ENCODE results near the gene CCDC88C. TPM values are rescaled to one million over a fixed set of nuclear protein-coding genes. Genes with fewer than 3 reads are reported as not detected.

Gene CCDC88C
- total and polyA plus RNA-seq, 2 donors (not counting 3 experiments of a cell fraction or from before 2014, with no cell fraction given): 11.4 to 52.1 TPM

DNA sequence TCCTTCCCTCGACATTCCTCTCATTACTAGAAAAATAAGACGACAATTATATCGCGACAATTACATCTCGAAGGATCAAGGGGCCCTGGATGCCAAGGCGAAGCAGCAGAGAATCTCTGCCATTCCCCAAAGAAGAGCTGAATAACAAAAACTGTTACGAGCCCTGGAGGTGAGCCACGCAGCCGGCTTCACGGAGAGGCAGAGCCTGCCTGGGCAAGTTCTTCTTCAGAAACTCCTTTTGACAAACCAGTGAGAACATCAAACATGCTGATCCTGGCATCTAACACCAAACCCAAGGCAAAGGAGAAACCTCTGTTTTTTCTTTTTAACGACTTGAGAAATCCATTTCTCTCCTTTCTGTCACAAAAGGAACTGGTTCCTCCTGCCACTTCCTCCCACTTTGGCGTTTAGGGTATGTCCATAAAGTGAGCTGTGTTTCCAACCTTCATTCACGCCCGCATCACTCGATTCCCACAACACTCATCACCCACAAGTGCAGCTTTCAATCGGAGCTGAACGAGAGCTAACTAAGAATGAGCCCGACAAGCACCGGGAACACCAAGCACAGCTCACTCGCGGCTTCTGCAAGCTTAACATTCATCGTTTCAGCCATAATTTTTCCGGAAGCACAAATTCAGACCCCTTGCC is 21.5 kb downstream of the CCDC88C start:
- ChIA-PET POLR2A (no interaction called here), CTCF (interaction anchor here (0.8 kb wide), 1 partner anchor 15 kb away, joined by 4 read pairs; no protein-coding TSS in a partner anchor)
- H3K4me2 ChIP-seq (ENCODE audit: insufficient read depth, low read length): no peak overlapping the region
- peaks cover 16% of the 10 kb centered on the region for H3K79me2 ChIP-seq (ENCODE audit: control insufficient read depth, insufficient read depth, low read length)
- no peaks in the 10 kb centered on the region for H3K9me1 ChIP-seq (replicated peaks; ENCODE audit: control insufficient read depth, extremely low read depth, insufficient read depth, low read length)
- TF ChIP-seq FOS (IDR thresholded peaks at IDR 0.05; ENCODE audit: borderline replicate concordance, insufficient read depth, low read length): no peak
- TF ChIP-seq POLR2A (IDR thresholded peaks at IDR 0.05; ENCODE audit: low read depth, low read length): no peak
- TF ChIP-seq JUN (IDR thresholded peaks at IDR 0.05; ENCODE audit: borderline replicate concordance, insufficient read depth, insufficient read length, low read depth): no peak
- TF ChIP-seq, protein P1, sequence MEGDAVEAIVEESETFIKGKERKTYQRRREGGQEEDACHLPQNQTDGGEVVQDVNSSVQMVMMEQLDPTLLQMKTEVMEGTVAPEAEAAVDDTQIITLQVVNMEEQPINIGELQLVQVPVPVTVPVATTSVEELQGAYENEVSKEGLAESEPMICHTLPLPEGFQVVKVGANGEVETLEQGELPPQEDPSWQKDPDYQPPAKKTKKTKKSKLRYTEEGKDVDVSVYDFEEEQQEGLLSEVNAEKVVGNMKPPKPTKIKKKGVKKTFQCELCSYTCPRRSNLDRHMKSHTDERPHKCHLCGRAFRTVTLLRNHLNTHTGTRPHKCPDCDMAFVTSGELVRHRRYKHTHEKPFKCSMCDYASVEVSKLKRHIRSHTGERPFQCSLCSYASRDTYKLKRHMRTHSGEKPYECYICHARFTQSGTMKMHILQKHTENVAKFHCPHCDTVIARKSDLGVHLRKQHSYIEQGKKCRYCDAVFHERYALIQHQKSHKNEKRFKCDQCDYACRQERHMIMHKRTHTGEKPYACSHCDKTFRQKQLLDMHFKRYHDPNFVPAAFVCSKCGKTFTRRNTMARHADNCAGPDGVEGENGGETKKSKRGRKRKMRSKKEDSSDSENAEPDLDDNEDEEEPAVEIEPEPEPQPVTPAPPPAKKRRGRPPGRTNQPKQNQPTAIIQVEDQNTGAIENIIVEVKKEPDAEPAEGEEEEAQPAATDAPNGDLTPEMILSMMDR (IDR thresholded peaks at IDR 0.05; ENCODE audit: extremely low read depth in 1 of 2, insufficient read depth in 1 of 2, low read depth in 1 of 2, low read length in 2 of 2): no peak
- TF ChIP-seq, protein P2, sequence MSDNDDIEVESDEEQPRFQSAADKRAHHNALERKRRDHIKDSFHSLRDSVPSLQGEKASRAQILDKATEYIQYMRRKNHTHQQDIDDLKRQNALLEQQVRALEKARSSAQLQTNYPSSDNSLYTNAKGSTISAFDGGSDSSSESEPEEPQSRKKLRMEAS (IDR thresholded peaks at IDR 0.05; ENCODE audit: insufficient read depth, insufficient read length): no peak
- no peak for TF ChIP-seq POLR2AphosphoS5 (IDR thresholded peaks at IDR 0.05; ENCODE audit: insufficient read depth, low read depth, low read length)
- TF ChIP-seq GATA2 (IDR thresholded peaks at IDR 0.05; ENCODE audit: insufficient read depth, insufficient read length, low read depth, low read length): no peak
- TF ChIP-seq EZH2 (IDR thresholded peaks at IDR 0.05; ENCODE audit: borderline replicate concordance, low read depth, low read length, severe bottlenecking): no peak
- TF ChIP-seq MYC (IDR thresholded peaks at IDR 0.05; ENCODE audit: low read depth, low read length): no peak
- no peak overlapping the region for H3K27ac ChIP-seq (ENCODE audit: insufficient read depth, low read depth, low read length)
- H3K9ac ChIP-seq (replicated peaks; ENCODE audit: extremely low read depth, insufficient read depth, low read length): no peak overlapping the region
- H3K27me3 ChIP-seq (ENCODE audit: control insufficient read depth in 2 of 2, insufficient read depth in 2 of 2, low read length in 2 of 2): no peaks in the 10 kb centered on the region
- intact Hi-C loops (cut with micrococcal nuclease) (no loop called here), dilution Hi-C loops (cut with MboI; ENCODE audit: extremely low pct_ligation_motif_present, low sequenced_read_pairs) (no loop called here)
- FAIRE-seq (peak; percentile 12), DNase-seq (ENCODE audit: low read depth, low spot score) (no peak)
- no peaks in the 10 kb centered on the region for H3K36me3 ChIP-seq (ENCODE audit: control insufficient read depth in 2 of 2, extremely low read depth in 1 of 2, insufficient read depth in 2 of 2, low read length in 2 of 2)
- H3K4me1 ChIP-seq (ENCODE audit: control insufficient read depth, extremely low read depth, insufficient read depth, low read length): peaks cover 21% of the 10 kb centered on the region
- no peaks in the 10 kb centered on the region for H3K9me3 ChIP-seq (replicated peaks; ENCODE audit: control insufficient read depth, insufficient read depth, low read length)
- H2AFZ ChIP-seq (ENCODE audit: low read depth, low read length): no peak overlapping the region
- no peaks in the 10 kb centered on the region for H4K20me1 ChIP-seq (replicated peaks; ENCODE audit: control insufficient read depth, extremely low read depth, insufficient read depth, low read length)
- BruUV-seq (replicated peaks): no TSS peak
- H3K4me3 ChIP-seq (replicated peaks in 1 of 3; ENCODE audit: insufficient read depth in 1 of 3, low read depth in 1 of 3, low read length in 3 of 3): no peak overlapping the region

Data from endothelial cell of umbilical vein (primary cell).